ENCODE measurements around the gene VSIG4. TPM values are rescaled to one million over a fixed set of nuclear protein-coding genes. Genes with fewer than 3 reads are reported as not detected.

The VSIG4 gene
- total and polyA plus RNA-seq, 10 of the 15 experiments (the other 5 are each of a cell fraction or from before 2014, with no cell fraction given) = 0.05 to 0.36 TPM; not detected in 8

- no peak for FAIRE-seq
- Histone ChIP-seq H3K79me2 (ENCODE audit: control insufficient read depth, insufficient read depth, low read length) (no peaks in the 10 kb centered on the region), H3K4me2 (ENCODE audit: control insufficient read depth, insufficient read depth) (no peak overlapping the region), H3K9ac (ENCODE audit: control insufficient read depth, insufficient read depth, low read length) (no peak overlapping the region), H3K27ac (ENCODE audit: control insufficient read depth, insufficient read depth) (no peak overlapping the region), H2AFZ (ENCODE audit: control insufficient read depth, low read depth, low read length) (no peak overlapping the region), H3K36me3 (ENCODE audit: control insufficient read depth in 2 of 2, insufficient read depth in 2 of 2, low read length in 1 of 2) (no peaks in the 10 kb centered on the region), H3K4me1 (ENCODE audit: control insufficient read depth, insufficient read depth, low read length) (peaks cover 11% of the 10 kb centered on the region), H3K4me3 (no peak overlapping the region), H4K20me1 (ENCODE audit: control insufficient read depth, insufficient read depth) (no peaks in the 10 kb centered on the region), H3K9me3 (replicated peaks; ENCODE audit: control insufficient read depth, insufficient read depth, low read length) (no peaks in the 10 kb centered on the region), H3K27me3 (replicated peaks in 1 of 2; ENCODE audit: control insufficient read depth in 2 of 2, insufficient read depth in 2 of 2, low read length in 1 of 2) (no peaks in the 10 kb centered on the region)
- RAD21 ChIA-PET (ENCODE audit: unreplicated experiment) = no interaction called here
- ATAC-seq = no peak
- intact Hi-C loops (cut with micrococcal nuclease; ENCODE audit: unreplicated experiment) (no loop called here), in situ Hi-C loops (cut with MboI) (loop anchor here (25.0 kb wide), 1 partner anchor 1812 kb away; the partner anchor contains the start of gene AMER1)
- POLR2A ChIA-PET = no interaction called here
- SMC1A ChIA-PET (ENCODE audit: uncharacterized antibody, unreplicated experiment) = interaction anchor here (0.9 to 3.4 kb wide), 6 partner anchors 10 to 428 kb away, joined by 3 to 17 read pairs (median 4); partner anchors contain the start of gene VSIG4
- no peak for TF ChIP-seq SUPT20H (IDR thresholded peaks at IDR 0.05; ENCODE audit: borderline replicate concordance, control insufficient read depth, low read depth, low read length)
- BruUV-seq (replicated peaks) = no TSS peak
- CTCF ChIA-PET = interaction anchor here (0.9 to 2.1 kb wide), 5 partner anchors 22 to 707 kb away, joined by 3 to 6 read pairs (median 4); no protein-coding TSS in a partner anchor
- no peak for DNase-seq (ENCODE audit: low read depth, low spot score)
- WGBS (ENCODE audit: insufficient coverage, insufficient replicate concordance, low lambda C conversion rate, missing lambda C conversion rate) = 23% methylated on average over 2 of the region's 2 CpGs
These were observed 15.3 kb downstream of the VSIG4 start for GRCh38 chrX:66024570-66024969.

GRCh38 chrX:66024092-66024467, 15.8 kb downstream of the VSIG4 start:
- H2AFZ ChIP-seq (ENCODE audit: control insufficient read depth, low read depth, low read length) = no peak overlapping the region
- no TSS peak for BruUV-seq (replicated peaks)
- no peak for FAIRE-seq
- no peak overlapping the region for H3K27ac ChIP-seq (ENCODE audit: control insufficient read depth, insufficient read depth)
- no peaks in the 10 kb centered on the region for H3K9me3 ChIP-seq (replicated peaks; ENCODE audit: control insufficient read depth, insufficient read depth, low read length)
- H4K20me1 ChIP-seq (ENCODE audit: control insufficient read depth, insufficient read depth) = no peaks in the 10 kb centered on the region
- SMC1A ChIA-PET (ENCODE audit: uncharacterized antibody, unreplicated experiment) = interaction anchor here (0.9 to 3.4 kb wide), 5 partner anchors 14 to 428 kb away, joined by 3 to 17 read pairs (median 4); partner anchors contain the start of gene VSIG4
- WGBS (ENCODE audit: insufficient coverage, insufficient replicate concordance, low lambda C conversion rate, missing lambda C conversion rate) = 25% methylated on average over 1 of the region's 1 CpG
- H3K79me2 ChIP-seq (ENCODE audit: control insufficient read depth, insufficient read depth, low read length) = no peaks in the 10 kb centered on the region
- H3K36me3 ChIP-seq (ENCODE audit: control insufficient read depth in 2 of 2, insufficient read depth in 2 of 2, low read length in 1 of 2) = no peaks in the 10 kb centered on the region
- in situ Hi-C loops (cut with MboI) (loop anchor here (25.0 kb wide), 1 partner anchor 1812 kb away; the partner anchor contains the start of gene AMER1), intact Hi-C loops (cut with micrococcal nuclease; ENCODE audit: unreplicated experiment) (no loop called here)
- no peaks in the 10 kb centered on the region for H3K27me3 ChIP-seq (replicated peaks in 1 of 2; ENCODE audit: control insufficient read depth in 2 of 2, insufficient read depth in 2 of 2, low read length in 1 of 2)
- CTCF ChIA-PET = interaction anchor here (1.2 to 2.1 kb wide), 3 partner anchors 23 to 708 kb away, joined by 4 to 6 read pairs (median 4); no protein-coding TSS in a partner anchor
- DNase-seq (ENCODE audit: low read depth, low spot score) = no peak
- H3K4me2 ChIP-seq (ENCODE audit: control insufficient read depth, insufficient read depth) = no peak overlapping the region
- POLR2A ChIA-PET = no interaction called here
- H3K4me3 ChIP-seq = no peak overlapping the region
- RAD21 ChIA-PET (ENCODE audit: unreplicated experiment) = no interaction called here
- ATAC-seq = no peak
- TF ChIP-seq POU2F2 (IDR thresholded peaks at IDR 0.05; ENCODE audit: borderline replicate concordance, low read depth, low read length) = no peak
- TF ChIP-seq BCL11A (IDR thresholded peaks at IDR 0.05; ENCODE audit: low read depth, low read length) = no peak
- no peak for TF ChIP-seq JUNB (IDR thresholded peaks at IDR 0.05)
- no peak for TF ChIP-seq SREBF2 (IDR thresholded peaks at IDR 0.05; ENCODE audit: low read length)
- TF ChIP-seq ATF2 (IDR thresholded peaks at IDR 0.05; ENCODE audit: low read length) = no peak
- no peak for TF ChIP-seq SIN3A (IDR thresholded peaks at IDR 0.05; ENCODE audit: low read depth, low read length)
- no peak for TF ChIP-seq SREBF1 (IDR thresholded peaks at IDR 0.05; ENCODE audit: low read length)
- TF ChIP-seq CEBPB (IDR thresholded peaks at IDR 0.05; ENCODE audit: borderline replicate concordance in 1 of 2, low read depth in 2 of 2, low read length in 2 of 2) = no peak
- H3K9ac ChIP-seq (ENCODE audit: control insufficient read depth, insufficient read depth, low read length) = no peak overlapping the region
- peaks cover 11% of the 10 kb centered on the region for H3K4me1 ChIP-seq (ENCODE audit: control insufficient read depth, insufficient read depth, low read length)

Measured in GM12878 (cell line).